GM19463 (cell line): ENCODE results near the gene NCLN.

ENCODE experiments used
- ATAC-seq: cut with Tn5 transposase; IDR thresholded peaks from one replicate; pipeline ENCODE4 v1.9.1; 2021; ENCODE audit warnings: mild to moderate bottlenecking, moderate library complexity; ENCODE audit not compliant: unreplicated experiment

Gene NCLN, protein sequence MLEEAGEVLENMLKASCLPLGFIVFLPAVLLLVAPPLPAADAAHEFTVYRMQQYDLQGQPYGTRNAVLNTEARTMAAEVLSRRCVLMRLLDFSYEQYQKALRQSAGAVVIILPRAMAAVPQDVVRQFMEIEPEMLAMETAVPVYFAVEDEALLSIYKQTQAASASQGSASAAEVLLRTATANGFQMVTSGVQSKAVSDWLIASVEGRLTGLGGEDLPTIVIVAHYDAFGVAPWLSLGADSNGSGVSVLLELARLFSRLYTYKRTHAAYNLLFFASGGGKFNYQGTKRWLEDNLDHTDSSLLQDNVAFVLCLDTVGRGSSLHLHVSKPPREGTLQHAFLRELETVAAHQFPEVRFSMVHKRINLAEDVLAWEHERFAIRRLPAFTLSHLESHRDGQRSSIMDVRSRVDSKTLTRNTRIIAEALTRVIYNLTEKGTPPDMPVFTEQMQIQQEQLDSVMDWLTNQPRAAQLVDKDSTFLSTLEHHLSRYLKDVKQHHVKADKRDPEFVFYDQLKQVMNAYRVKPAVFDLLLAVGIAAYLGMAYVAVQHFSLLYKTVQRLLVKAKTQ

DNA sequence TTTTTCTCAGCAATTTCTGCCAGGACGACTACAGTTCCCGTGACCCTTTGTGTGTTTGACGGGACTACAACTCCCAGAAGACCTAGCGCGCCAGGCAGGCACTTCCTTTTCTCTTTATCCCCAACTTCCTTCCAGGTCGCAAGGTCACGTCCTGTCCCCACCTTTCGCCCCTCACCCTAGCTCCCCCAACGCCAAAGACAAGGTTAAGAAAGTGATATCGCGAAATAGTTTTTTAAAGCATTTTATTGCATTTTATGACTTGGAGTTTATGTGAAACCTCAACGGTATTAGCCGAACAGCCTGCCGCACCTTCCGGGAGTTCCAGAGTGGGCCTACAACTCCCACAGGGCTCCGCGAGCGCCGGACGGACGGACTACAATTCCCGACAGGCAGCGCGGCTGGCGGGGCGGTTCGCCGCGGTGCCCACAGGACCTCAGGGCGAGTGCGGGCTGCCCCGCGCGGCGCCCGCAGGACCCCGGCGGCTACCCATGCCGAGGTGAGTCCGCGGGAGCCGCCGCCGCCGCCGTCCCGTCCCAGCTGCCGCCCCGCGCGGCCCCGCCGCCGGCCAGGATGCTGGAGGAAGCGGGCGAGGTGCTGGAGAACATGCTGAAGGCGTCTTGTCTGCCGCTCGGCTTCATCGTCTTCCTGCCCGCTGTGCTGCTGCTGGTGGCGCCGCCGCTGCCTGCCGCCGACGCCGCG is at the start of gene NCLN:
NCLN (plus strand) TSS at position 470 of the 699 bp plus-strand sequence; CDS start at position 571, 101 bp downstream.
- peak; percentile 78 for ATAC-seq

DNA sequence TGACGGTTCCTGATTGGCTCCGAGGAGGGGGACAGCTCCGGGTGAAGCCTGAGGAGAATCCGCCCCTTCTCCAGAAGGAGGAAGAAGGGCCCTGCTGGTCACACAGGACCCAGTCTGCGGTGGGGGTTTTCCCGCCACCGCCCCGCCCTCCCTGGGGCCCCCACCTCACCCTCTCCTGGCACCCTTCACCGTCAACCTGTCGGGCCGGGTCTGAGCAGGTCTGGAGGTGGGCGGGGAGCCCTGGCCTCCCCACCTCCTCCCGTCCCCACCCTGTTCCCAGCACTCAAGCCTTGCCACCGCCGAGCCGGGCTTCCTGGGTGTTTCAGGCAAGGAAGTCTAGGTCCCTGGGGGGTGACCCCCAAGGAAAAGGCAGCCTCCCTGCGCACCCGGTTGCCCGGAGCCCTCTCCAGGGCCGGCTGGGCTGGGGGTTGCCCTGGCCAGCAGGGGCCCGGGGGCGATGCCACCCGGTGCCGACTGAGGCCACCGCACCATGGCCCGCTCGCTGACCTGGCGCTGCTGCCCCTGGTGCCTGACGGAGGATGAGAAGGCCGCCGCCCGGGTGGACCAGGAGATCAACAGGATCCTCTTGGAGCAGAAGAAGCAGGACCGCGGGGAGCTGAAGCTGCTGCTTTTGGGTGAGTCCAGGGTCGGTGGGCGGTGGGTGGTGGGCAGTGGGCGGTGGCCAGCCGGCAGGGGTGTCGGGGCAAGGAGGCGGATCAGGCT is 49.6 kb upstream of the NCLN start, which contains the start of gene GNA15:
GNA15 (plus strand) TSS at position 73 of the 723 bp plus-strand sequence; CDS start at position 491, 418 bp downstream.
- ATAC-seq = no peak

DNA sequence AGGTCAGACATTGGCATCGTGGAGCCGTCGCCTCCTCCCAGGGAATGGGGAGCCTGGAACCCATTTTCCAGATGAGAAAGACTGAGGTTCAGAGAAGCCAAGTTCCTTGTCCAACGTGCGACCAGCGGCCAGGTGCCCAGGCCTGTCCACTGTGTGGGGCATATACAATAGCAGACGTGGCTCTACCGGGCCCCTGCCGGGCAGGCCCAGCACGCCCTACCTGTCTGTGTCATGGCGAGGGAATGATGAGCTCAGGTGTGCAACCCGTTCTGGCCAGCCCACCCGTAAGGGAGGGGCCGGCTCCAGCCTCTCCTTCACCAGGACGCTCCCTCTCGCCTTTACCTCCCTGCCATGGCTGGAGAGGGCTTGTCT is 49.1 kb upstream of the NCLN start:
- no peak for ATAC-seq

DNA sequence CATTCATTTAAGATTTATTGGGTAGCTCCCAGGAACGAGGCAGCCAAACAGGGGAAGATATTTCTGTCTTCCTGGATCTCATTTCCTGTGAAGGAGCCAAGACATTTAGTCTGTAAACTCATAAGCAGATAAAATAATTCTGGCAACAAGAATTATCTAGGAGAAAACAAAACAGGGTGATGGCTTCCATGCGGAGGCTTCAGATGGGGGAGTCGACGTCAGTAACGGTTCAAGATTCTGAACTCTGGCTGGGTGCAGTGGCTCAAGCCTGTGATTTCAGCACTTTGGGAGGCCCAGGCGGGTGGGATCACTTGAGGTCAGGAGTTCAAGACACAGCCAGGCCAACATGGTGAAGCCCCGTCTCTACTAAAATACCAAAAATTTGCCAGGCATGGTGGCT is 48.6 kb upstream of the NCLN start:
- no peak for ATAC-seq

DNA sequence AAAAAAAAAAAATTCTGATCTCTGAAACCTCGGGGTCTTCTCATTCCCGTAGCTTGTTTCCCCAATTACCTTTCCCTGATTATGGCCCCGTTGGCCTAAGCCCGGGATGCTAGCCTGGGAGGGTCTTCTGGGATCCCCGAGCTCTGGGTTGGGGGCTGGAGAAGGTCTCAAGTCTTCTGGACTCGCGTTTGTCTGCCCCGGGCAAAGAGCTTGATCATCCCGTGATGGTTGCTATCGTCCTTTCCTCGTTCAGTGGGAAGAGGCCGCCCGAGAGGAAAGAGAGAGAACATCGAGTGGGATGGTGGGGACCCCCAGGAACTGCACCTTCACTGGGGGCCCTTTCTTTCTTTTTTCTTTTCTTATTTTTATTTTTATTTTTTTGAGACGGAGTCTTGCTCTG is 47.5 kb upstream of the NCLN start:
- ATAC-seq = no peak

DNA sequence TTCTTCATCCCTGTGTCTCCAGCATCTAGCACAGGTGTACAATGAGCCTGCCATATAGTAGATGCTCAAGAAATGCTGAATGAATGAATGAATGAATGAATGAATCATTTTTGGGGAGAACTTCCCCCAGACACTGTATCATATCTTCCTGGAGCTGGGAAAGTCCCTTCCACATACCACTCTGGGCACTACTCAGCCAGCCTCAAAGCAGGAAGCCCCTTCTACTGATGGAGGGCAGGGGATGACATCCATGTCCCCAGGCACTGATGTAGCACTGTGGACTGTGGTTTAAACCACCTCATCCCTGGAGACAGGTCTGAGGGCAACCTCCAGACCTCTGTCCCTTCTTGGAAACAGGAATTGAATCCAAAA is 45.1 kb upstream of the NCLN start:
- no peak for ATAC-seq

DNA sequence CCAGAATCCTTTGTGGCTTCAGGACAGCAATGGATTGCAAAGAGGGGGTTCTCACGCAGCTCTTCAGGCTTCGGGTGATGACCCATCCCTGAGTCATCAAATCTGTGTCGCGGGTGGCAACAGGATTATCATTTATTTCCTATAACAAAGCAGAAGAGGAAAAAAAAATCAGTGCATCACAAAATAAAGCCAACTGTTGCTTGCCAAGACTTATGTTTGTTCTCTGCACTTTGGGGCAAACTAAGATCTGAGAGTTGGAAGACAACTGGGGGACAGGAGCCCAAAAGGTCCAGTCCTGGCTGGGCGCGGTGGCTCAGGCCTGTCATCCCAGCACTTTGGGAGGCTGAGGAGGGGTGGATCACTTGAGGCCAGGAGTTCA is 43.4 kb upstream of the NCLN start:
- ATAC-seq = no peak

DNA sequence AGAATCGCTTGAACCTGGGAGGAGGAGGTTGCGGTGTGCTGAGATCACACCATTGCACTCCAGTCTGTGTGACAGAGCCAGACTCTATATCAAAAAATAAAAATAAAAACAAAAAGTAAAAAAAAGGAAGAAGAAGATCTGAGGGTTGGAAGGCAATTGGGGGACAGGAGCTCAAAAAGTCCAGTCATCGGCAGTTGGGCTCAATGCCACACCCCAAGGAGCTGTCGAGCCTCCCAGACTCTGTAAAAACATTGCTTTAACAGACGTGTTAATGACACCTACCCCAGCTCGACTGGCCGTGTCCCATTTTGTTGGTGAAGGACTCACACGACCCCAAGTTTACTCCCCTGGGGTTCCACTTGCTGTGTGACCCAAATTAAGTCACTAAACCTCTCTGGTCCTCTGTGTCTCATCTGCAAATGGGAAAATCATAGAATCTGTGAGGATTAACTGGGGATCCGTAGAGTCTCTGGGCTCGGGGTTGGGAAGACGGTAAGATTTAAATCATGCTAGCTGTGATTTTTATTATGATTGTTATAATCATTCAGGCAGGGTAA is 42.9 kb upstream of the NCLN start:
- no peak for ATAC-seq

DNA sequence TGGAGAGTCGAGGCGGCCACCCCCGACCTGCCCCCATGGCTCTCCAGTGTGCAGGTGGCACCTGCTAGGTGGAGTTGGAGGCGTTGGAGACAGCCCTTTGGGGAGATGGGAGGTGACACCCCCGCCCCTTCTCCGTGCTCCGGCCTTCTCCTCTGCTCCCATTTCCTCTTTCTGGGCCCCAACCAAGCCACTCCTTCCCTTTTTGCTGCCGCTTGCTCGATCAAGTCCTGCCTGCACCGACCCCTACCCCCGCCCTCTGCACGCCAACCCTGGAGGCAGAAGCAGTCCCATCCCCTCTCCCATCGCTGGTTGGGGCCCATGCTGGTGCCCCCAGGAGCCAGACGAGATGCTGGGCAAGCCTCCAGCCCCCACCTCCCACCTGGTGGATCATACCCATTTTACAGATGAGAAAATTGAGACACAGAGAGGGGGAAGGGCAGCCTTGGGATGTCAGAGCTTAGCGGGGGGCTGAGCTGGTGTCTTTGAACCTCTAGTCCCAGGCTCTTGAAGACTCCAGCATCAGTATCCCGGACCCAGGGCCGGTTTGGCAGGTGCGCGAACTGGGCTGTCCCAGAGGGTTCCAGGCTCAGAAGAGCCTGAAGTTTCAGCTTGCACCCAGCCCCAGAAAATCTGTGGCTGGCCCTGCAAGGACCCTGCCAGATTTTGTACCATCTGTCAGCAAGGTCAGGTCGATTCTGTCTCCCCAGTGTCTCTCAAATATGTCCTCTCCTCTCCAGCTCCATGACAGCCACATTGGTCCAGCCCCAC is 39.6 kb upstream of the NCLN start:
- ATAC-seq = no peak

DNA sequence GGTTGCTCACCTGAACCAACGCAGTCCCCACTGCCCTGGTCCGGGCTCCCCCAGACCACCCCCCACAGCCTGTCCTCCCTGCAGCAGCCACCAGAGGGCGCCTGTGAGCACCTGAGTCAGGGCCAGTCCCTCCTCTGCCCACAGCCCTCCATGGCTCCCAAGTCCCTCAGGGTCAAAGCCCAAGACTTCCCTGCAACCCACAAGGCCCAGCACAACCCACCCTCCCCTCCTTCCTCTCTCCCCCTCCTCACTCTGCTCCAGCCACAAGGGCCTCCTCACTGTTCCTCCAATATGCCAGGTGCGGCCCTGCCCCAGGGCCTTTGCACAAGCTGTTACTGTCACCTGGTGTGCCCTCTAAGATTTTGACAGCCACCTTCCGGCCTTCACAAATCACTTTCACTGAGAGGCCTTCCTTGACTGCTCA is 39.0 kb upstream of the NCLN start:
- ATAC-seq = no peak

DNA sequence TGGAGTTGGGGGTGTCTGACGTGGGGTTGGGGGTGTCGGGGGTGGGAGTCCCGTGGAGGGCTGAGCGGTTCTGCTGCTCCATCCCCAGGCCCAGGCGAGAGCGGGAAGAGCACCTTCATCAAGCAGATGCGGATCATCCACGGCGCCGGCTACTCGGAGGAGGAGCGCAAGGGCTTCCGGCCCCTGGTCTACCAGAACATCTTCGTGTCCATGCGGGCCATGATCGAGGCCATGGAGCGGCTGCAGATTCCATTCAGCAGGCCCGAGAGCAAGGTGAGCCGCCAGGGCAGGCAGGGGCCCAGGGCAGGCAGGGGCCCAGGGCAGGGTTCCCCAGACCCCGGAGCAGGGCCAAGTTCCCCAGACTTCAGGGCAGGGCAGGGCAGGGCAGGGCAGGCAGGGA is 37.2 kb upstream of the NCLN start:
- no peak for ATAC-seq

DNA sequence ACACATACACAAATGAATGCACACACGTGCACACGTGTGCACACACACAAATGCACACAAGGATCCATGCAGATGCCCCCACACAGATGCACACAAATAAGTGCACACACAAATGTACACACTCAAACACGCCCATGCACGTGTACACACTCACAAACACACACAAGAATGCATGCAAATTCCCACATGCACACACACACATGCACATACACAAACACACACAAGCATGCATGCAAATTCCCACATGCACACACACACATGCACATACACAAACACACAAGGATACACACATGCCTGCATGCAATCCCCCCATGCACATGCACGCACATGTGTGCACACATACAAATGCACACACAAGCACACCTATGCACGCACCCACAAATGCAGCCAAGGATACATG is 36.6 kb upstream of the NCLN start:
- no peak for ATAC-seq

DNA sequence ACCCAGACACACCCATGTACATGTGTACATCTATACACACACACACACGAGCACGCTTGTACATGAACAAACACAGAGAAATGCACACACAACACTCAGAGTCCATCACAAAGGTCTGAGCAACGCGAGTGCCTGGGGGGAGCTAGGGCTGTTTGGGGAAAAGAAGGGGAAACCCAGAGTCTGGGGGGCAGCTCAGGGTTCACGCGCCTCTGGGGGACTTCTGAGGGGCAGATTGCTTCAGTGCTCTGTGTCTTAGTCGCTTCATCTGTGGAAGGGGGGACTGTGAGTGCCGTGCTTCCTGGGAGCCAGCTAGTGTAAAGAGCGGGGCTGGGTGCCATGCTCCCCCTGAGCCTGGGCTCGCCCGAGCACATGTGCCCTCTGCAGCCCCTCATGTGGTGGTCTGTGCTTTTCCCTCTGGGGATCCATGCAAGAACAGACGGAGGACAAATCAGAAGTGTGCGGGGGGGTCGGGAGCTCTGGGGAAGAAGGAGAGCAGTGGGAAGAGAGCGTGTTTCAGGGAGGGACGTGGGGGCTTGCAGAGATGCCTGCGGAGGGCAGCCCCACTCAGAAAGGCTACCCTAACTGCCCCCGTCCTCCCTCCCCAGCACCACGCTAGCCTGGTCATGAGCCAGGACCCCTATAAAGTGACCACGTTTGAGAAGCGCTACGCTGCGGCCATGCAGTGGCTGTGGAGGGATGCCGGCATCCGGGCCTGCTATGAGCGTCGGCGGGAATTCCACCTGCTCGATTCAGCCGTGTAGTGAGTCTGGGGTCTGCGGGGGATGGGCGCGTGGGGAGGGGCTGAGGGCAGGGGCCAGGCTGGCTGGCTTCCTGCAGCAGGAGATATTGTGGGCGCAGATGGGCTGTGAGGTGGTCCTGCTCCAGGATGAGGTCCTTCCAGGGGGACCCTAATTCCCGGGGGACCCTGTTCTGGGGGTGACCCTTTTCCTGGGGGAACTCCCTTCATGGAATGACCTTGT is 35.9 kb upstream of the NCLN start:
- no peak for ATAC-seq

DNA sequence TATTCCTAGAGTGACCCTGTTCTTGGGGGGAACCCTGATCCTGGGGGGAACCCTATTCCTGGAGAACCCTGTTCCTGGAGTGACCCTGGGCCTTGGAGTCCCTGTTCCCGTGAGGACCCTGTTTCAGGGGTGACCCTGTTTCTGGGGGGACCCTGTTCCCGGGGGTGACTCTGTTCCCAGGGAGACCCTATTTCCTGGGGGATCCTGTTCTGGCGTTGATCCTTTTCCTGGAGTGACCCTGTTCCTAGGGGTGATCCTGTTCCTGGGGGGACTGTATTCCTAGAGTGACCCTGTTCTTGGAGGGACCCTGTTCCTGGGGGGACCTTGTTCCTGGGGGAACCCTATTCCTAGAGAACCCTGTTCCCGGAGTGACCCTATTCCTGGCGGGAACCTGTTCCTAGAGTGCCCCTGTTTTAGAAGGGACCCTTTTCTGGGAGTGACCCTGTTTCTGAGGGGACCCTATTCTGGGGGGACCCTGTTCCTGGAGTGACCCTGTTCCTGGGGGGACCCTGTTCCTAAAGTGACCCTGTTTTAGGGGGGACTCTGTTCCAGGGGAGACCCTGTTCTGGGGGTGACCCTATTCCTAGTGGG is 34.9 kb upstream of the NCLN start:
- no peak for ATAC-seq

DNA sequence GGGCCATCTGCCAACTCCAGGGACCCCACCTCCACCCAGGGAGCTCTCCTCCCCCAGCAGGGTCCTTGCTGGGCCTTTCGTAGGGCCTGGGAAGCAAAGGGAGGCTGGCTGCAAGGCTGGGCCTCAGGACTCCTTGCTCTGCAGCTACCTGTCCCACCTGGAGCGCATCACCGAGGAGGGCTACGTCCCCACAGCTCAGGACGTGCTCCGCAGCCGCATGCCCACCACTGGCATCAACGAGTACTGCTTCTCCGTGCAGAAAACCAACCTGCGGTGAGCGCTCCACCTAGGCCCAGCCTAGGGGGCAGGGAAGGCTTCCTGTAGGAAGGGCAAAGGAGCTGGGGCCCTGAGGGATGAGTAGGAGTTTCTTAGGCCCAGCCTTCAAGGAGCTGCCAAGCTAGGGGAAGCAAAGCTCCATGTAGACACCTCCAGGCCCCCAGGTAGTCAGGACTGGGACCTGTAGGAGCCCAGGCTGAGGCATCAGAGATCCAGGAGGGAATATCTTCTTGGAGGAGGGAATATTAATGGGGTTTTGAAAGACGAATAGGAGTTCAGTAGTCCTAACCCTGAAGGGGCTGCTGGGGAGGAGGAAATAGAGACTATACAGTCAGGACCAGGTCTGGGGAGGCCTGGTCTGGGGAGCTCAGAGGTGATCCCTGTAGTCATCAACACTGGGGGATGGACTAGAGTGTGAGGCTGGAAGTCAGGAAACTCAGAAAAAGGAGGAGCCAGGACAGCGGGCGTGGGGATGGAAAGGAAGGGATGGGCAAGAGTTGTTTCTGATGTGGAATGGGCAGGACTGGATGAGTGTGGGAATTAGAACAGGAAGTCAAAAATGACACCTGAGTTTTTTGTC is 33.9 kb upstream of the NCLN start:
- ATAC-seq = no peak

DNA sequence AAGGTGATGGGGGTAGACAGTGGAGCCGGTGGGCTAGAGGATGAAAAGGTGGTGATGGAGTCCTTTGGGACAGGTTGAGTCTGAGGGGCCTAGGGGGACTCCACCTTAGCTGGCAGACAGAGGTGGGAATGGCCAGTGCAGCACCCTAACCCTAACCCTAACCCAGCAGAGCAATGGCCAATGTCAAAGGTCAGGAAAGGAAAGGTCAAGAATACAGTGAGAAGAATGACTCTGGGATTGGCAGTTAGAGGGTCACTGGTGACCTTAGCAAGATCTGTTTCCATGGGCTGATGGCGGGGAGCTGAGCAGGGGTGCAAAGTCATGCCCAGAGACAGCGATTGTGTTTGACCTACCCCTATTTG is 33.3 kb upstream of the NCLN start:
- no peak for ATAC-seq

DNA sequence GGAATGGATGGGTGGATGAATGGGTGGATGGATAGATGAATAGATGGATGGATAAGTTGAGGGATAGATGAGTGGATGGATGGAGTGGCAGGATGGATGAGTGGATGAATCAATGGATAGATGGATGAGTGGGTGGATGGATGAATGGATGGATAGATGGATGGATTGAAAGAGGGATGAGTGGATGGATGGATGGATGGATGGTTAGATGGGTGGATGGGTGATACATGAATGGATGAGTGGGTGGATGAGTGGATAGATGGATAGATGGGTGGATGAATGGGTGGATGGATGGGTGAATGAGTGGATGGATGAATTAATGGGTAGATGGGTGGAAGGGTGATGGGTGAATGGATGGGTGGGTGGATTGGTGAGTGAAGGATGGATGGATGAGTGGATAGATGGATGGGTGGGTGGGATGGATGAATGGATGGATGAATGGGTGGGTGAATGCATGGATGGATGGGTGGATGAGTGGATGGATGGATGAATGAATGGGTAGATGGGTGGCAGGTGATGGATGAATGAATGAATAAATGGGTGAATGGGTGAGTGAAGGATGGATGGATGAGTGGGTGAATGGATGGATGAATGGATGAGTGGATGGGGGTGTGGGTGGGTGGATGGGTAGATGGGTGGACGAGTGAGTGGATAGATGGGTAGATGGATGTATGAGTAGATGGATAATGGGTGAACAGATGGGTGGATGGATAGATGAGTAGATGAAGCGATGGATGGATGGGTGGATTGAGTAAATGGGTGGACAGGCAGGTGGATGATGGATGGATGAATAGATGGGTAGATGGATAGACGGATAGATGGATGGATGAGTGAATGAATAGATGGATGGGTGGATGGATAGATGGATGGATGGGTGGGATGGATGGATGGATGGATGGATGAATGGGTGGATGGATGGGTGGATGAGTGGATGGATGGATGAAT is 32.2 kb upstream of the NCLN start:
- ATAC-seq = no peak
